Lower leg skin (tissue), 3 donors: ENCODE results near the gene IGF2.

Source experiments
- POLR2A ChIP-seq, 2 donors: fragments of 450-650 bp; IDR thresholded peaks; one replicate each; pipeline ENCODE4 v1.6.1; 2016 to 2017; ENCODE audit warnings: antibody characterized with exemption in 2 of 2, mild to moderate bottlenecking in 1 of 2, moderate library complexity in 1 of 2
- TF ChIP-seq, protein P1 (sequence below), 3 donors: fragments of 450-650 bp; IDR thresholded peaks; one replicate each; pipeline ENCODE4 v1.5.1; 2016; ENCODE audit warnings: antibody characterized with exemption in 3 of 3, mild to moderate bottlenecking in 3 of 3, moderate library complexity in 2 of 3

GRCh38 chr11:2088284-2088683 is 50.9 kb downstream of the IGF2 start:
- TF ChIP-seq POLR2A (IDR thresholded peaks at IDR 0.05): no peak
- TF ChIP-seq, protein P1, sequence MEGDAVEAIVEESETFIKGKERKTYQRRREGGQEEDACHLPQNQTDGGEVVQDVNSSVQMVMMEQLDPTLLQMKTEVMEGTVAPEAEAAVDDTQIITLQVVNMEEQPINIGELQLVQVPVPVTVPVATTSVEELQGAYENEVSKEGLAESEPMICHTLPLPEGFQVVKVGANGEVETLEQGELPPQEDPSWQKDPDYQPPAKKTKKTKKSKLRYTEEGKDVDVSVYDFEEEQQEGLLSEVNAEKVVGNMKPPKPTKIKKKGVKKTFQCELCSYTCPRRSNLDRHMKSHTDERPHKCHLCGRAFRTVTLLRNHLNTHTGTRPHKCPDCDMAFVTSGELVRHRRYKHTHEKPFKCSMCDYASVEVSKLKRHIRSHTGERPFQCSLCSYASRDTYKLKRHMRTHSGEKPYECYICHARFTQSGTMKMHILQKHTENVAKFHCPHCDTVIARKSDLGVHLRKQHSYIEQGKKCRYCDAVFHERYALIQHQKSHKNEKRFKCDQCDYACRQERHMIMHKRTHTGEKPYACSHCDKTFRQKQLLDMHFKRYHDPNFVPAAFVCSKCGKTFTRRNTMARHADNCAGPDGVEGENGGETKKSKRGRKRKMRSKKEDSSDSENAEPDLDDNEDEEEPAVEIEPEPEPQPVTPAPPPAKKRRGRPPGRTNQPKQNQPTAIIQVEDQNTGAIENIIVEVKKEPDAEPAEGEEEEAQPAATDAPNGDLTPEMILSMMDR (IDR thresholded peaks at IDR 0.05): no peak
